Upper lobe of right lung (tissue), 1 donor: ENCODE measurements around the gene LYRM2. TPM values are rescaled to one million over a fixed set of nuclear protein-coding genes. Genes with fewer than 3 reads are reported as not detected.

Experiments used
- ATAC-seq: fragments of 200-7000 bp; cut with Tn5 transposase; one replicate; pipeline ENCODE4 v1.9.1; 2020; ENCODE audit warnings: mild to moderate bottlenecking, moderate library complexity
- DNase-seq: peaks from one replicate; pipeline ENCODE4 v3.0.0-alpha.2; 2020
- H3K27ac ChIP-seq: fragments of 200-600 bp; one replicate; pipeline ENCODE4 v1.8.0; 2022
- H3K27me3 ChIP-seq: fragments of 200-600 bp; one replicate; pipeline ENCODE4 v1.8.0; 2022; ENCODE audit warnings: mild to moderate bottlenecking
- H3K36me3 ChIP-seq: fragments of 200-600 bp; one replicate; pipeline ENCODE4 v1.8.0; 2022
- H3K4me1 ChIP-seq: fragments of 200-600 bp; one replicate; pipeline ENCODE4 v1.8.0; 2022
- H3K4me3 ChIP-seq: fragments of 200-600 bp; one replicate; pipeline ENCODE4 v1.8.0; 2022; ENCODE audit warnings: mild to moderate bottlenecking
- H3K9me3 ChIP-seq: fragments of 200-600 bp; one replicate; pipeline ENCODE4 v1.8.0; 2022
- CTCF ChIP-seq: fragments of 200-600 bp; IDR thresholded peaks from one replicate; pipeline ENCODE4 v1.8.0; 2022; ENCODE audit warnings: antibody characterized with exemption
- intact Hi-C: fragments of 100-400 bp; cut with DNase I; formaldehyde crosslinking; loops from one replicate; pipeline ENCODE4 v1.11.0; 2022
- long read RNA-seq: library from polyadenylated mRNA; unstranded; transcript quantifications from one replicate; pipeline ENCODE4 v2.0.0, GENCODE V29; 2021
- total RNA-seq: library from RNA; stranded (reverse); fragmentation: NEBNext Ultra II Directional; extraction: Animal tissue kit (Norgen Biotek cat#: 25700); gene quantifications from one replicate; pipeline ENCODE4 v1.2.1, GENCODE V29; 2021
- donor health status: DM: no; HTN: yes; CAD: no; lungs with severe emphysema.

The LYRM2 gene
- 32.9 TPM for total RNA-seq
- long read RNA-seq, full-length matches to known transcripts, result 66 of 75 reads
- long read RNA-seq, partial matches to known transcripts, result 4 of 75 reads
- long read RNA-seq, other reads (novel, unspliced or antisense), result 5 of 75 reads

- Histone ChIP-seq H3K4me1 (peaks cover 6% of the 10 kb centered on the region), H3K4me3 (peak within 1 kb of the TSS; percentile 66), H3K36me3 (peaks cover 34% of the 10 kb centered on the region), H3K27ac (peak within 1 kb of the TSS; percentile 90), H3K27me3 (no peaks in the 10 kb centered on the region), H3K9me3 (no peaks in the 10 kb centered on the region)
- TF ChIP-seq CTCF, result peak; percentile 6
- peak; percentile 98 for DNase-seq
- intact Hi-C loops, result no loop called here
- peak; percentile 99 for ATAC-seq
Observed at GRCh38 chr6:89638320-89639195, at the start of gene LYRM2. Gene LYRM2 (minus strand): TSS chr6:89638747. CDS start chr6:89638716, 31 bp downstream.

- no peaks in the 10 kb centered on the region for H3K9me3 ChIP-seq
- no peak overlapping the region for H3K27ac ChIP-seq
- intact Hi-C loops, result no loop called here
- no peaks in the 10 kb centered on the region for H3K4me1 ChIP-seq
- TF ChIP-seq CTCF, result no peak
- H3K36me3 ChIP-seq, result peaks cover 96% of the 10 kb centered on the region
- ATAC-seq (no peak), DNase-seq (no peak)
- H3K27me3 ChIP-seq, result no peaks in the 10 kb centered on the region
- no peak overlapping the region for H3K4me3 ChIP-seq
Observed at GRCh38 chr6:89688328-89688727, 49.8 kb upstream of the LYRM2 start.

GRCh38 chr6:89685311-89685710 is 46.8 kb upstream of the LYRM2 start:
- Histone ChIP-seq H3K27ac (no peak overlapping the region), H3K4me3 (no peak overlapping the region), H3K27me3 (no peaks in the 10 kb centered on the region), H3K9me3 (no peaks in the 10 kb centered on the region), H3K36me3 (peaks cover 95% of the 10 kb centered on the region), H3K4me1 (no peaks in the 10 kb centered on the region)
- DNase-seq (no peak), ATAC-seq (no peak)
- TF ChIP-seq CTCF, result no peak
- intact Hi-C loops, result no loop called here

- intact Hi-C loops, result no loop called here
- no peak for TF ChIP-seq CTCF
- no peaks in the 10 kb centered on the region for H3K9me3 ChIP-seq
- no peaks in the 10 kb centered on the region for H3K27me3 ChIP-seq
- H3K27ac ChIP-seq, result no peak overlapping the region
- H3K4me3 ChIP-seq, result no peak overlapping the region
- H3K4me1 ChIP-seq, result no peaks in the 10 kb centered on the region
- peaks cover 97% of the 10 kb centered on the region for H3K36me3 ChIP-seq
- DNase-seq (no peak), ATAC-seq (no peak)
Observed at GRCh38 chr6:89682991-89683390, 44.4 kb upstream of the LYRM2 start.

- no peaks in the 10 kb centered on the region for H3K9me3 ChIP-seq
- H3K4me1 ChIP-seq, result no peaks in the 10 kb centered on the region
- TF ChIP-seq CTCF, result no peak
- intact Hi-C loops, result no loop called here
- no peak overlapping the region for H3K27ac ChIP-seq
- no peak overlapping the region for H3K4me3 ChIP-seq
- H3K27me3 ChIP-seq, result no peaks in the 10 kb centered on the region
- DNase-seq, result no peak
- no peak for ATAC-seq
- peaks cover 95% of the 10 kb centered on the region for H3K36me3 ChIP-seq
Observed at GRCh38 chr6:89681983-89682564, 43.5 kb upstream of the LYRM2 start.
